WTC11 (cell line): ENCODE results near the gene CCNA1.

Experiments
- ATF1 ChIP-seq: sonication (generic); formaldehyde crosslinking; IDR thresholded peaks from 2 replicates; pipeline ENCODE4 v1.8.1; 2023; ENCODE audit warnings: mild to moderate bottlenecking, moderate library complexity, missing genetic modification reagents
- ESRRA ChIP-seq: sonication (generic); formaldehyde crosslinking; IDR thresholded peaks from 2 replicates; pipeline ENCODE4 v1.8.1; 2022; ENCODE audit warnings: mild to moderate bottlenecking, missing genetic modification reagents, borderline replicate concordance
- FOXJ3 ChIP-seq: sonication (generic); formaldehyde crosslinking; IDR thresholded peaks from 2 replicates; pipeline ENCODE4 v1.9.0; 2021; ENCODE audit warnings: missing genetic modification reagents, mild to moderate bottlenecking, borderline replicate concordance
- JUN ChIP-seq: sonication (generic); formaldehyde crosslinking; IDR thresholded peaks from 2 replicates; pipeline ENCODE4 v1.8.0; 2023; ENCODE audit warnings: mild to moderate bottlenecking, missing genetic modification reagents
- MYBL2 ChIP-seq: sonication (generic); formaldehyde crosslinking; IDR thresholded peaks from 2 replicates; pipeline ENCODE4 v1.8.1; 2023; ENCODE audit warnings: mild to moderate bottlenecking, moderate library complexity, missing genetic modification reagents
- SP1 ChIP-seq: sonication (generic); formaldehyde crosslinking; conservative IDR thresholded peaks from 2 replicates; pipeline ENCODE4 v1.8.1; 2022; ENCODE audit warnings: missing genetic modification reagents
- ZNF317 ChIP-seq: sonication (generic); formaldehyde crosslinking; IDR thresholded peaks from 2 replicates; pipeline ENCODE4 v1.8.1; 2023; ENCODE audit warnings: low read depth, mild to moderate bottlenecking, moderate library complexity, missing genetic modification reagents, borderline replicate concordance
- TF ChIP-seq, protein P1 (sequence below): fragments of 200-600 bp; IDR thresholded peaks from 2 replicates; pipeline ENCODE4 v1.8.0; 2022; ENCODE audit warnings: antibody characterized with exemption
- TF ChIP-seq, protein P2 (sequence below): sonication (generic); formaldehyde crosslinking; IDR thresholded peaks from 2 replicates; pipeline ENCODE4 v1.8.1; 2022; ENCODE audit warnings: mild to moderate bottlenecking, moderate library complexity, missing genetic modification reagents
- TF ChIP-seq, protein P3 (sequence below): sonication (generic); formaldehyde crosslinking; IDR thresholded peaks from 2 replicates; pipeline ENCODE4 v1.8.1; 2023; ENCODE audit warnings: mild to moderate bottlenecking, missing genetic modification reagents
- TF ChIP-seq, protein P4 (sequence below): fragments of 250-450 bp; sonication (Bioruptor Pico); IDR thresholded peaks from 2 replicates; pipeline ENCODE4 v2.1.2; 2022; ENCODE audit warnings: mild to moderate bottlenecking, moderate library complexity

DNA sequence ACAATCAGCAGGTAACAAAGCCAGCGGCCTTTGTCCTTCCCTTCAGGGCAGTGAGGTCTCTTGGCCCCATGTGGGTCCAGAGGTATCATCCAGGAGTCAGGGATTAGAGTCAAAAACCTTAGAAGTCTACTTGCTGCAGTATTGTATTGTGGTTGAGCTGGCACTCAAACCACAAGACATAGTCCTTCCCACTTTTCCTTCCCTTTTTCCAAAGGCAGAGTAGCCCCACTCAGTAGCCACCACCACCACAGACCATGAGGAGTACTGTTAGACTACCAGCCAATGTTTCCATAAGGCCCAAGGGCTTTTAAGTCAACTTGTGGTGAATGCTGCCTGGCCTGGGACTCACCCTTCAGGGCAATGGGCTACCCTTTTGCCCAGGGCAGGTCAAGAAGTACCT, 27.1 kb upstream of the CCNA1 start:
- TF ChIP-seq ZNF317 (no peak), ESRRA (no peak), SP1 (no peak), JUN (CRISPR knock-in tag) (no peak), FOXJ3 (no peak), MYBL2 (CRISPR knock-in tag) (no peak), ATF1 (CRISPR knock-in tag) (no peak)
- TF ChIP-seq, protein P1, sequence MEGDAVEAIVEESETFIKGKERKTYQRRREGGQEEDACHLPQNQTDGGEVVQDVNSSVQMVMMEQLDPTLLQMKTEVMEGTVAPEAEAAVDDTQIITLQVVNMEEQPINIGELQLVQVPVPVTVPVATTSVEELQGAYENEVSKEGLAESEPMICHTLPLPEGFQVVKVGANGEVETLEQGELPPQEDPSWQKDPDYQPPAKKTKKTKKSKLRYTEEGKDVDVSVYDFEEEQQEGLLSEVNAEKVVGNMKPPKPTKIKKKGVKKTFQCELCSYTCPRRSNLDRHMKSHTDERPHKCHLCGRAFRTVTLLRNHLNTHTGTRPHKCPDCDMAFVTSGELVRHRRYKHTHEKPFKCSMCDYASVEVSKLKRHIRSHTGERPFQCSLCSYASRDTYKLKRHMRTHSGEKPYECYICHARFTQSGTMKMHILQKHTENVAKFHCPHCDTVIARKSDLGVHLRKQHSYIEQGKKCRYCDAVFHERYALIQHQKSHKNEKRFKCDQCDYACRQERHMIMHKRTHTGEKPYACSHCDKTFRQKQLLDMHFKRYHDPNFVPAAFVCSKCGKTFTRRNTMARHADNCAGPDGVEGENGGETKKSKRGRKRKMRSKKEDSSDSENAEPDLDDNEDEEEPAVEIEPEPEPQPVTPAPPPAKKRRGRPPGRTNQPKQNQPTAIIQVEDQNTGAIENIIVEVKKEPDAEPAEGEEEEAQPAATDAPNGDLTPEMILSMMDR = no peak
- TF ChIP-seq, protein P2, sequence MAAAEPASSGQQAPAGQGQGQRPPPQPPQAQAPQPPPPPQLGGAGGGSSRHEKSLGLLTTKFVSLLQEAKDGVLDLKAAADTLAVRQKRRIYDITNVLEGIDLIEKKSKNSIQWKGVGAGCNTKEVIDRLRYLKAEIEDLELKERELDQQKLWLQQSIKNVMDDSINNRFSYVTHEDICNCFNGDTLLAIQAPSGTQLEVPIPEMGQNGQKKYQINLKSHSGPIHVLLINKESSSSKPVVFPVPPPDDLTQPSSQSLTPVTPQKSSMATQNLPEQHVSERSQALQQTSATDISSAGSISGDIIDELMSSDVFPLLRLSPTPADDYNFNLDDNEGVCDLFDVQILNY (CRISPR knock-in tag) = no peak
- TF ChIP-seq, protein P3, sequence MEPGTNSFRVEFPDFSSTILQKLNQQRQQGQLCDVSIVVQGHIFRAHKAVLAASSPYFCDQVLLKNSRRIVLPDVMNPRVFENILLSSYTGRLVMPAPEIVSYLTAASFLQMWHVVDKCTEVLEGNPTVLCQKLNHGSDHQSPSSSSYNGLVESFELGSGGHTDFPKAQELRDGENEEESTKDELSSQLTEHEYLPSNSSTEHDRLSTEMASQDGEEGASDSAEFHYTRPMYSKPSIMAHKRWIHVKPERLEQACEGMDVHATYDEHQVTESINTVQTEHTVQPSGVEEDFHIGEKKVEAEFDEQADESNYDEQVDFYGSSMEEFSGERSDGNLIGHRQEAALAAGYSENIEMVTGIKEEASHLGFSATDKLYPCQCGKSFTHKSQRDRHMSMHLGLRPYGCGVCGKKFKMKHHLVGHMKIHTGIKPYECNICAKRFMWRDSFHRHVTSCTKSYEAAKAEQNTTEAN = no peak
- TF ChIP-seq, protein P4, sequence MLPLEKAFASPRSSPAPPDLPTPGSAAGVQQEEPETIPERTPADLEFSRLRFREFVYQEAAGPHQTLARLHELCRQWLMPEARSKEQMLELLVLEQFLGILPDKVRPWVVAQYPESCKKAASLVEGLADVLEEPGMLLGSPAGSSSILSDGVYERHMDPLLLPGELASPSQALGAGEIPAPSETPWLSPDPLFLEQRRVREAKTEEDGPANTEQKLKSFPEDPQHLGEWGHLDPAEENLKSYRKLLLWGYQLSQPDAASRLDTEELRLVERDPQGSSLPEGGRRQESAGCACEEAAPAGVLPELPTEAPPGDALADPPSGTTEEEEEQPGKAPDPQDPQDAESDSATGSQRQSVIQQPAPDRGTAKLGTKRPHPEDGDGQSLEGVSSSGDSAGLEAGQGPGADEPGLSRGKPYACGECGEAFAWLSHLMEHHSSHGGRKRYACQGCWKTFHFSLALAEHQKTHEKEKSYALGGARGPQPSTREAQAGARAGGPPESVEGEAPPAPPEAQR = no peak
